ENCODE data around the gene DUSP8. TPM values are rescaled to one million over a fixed set of nuclear protein-coding genes. Genes with fewer than 3 reads are reported as not detected.

Gene DUSP8
- total RNA-seq, 1 experiment from 2014 or later: 7.7 TPM

DNA sequence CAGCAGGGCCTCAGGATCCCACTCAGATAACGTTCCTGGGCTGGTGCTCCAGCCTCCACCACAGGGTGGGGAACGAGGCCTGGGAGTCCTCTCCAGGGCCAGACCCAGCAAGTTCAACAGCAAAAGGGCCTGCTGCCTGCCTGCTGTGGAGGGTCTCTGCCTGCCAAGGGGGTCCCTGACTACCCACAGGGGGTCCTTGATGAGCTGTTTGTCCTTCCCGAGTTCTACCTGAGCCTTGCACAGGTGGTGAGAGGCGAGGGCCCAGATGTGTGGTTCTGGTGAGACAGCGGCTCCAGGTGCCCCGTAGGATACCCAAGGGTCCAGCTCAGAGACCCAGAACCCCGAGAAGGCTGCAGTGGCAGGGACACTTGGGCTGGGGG, 4.4 kb downstream of the DUSP8 start:
- peaks cover 6% of the 10 kb centered on the region for H3K4me1 Mint-ChIP-seq (ENCODE audit: low read depth, unreplicated experiment)
- H3K4me3 Mint-ChIP-seq (ENCODE audit: unreplicated experiment): no peak overlapping the region
- H3K36me3 Mint-ChIP-seq (ENCODE audit: insufficient read depth, unreplicated experiment): no peaks in the 10 kb centered on the region
- H3K9me3 ChIP-seq: no peaks in the 10 kb centered on the region
- no peak for DNase-seq
- H3K4me3 ChIP-seq (ENCODE audit: low read depth, low read length): no peak overlapping the region
- CTCF ChIA-PET: interaction anchor here (1.7 kb wide), 1 partner anchor 21 kb away, joined by 5 read pairs; no protein-coding TSS in a partner anchor
- TF ChIP-seq CTCF (IDR thresholded peaks at IDR 0.05; ENCODE audit: insufficient read depth in 1 of 2, low read depth in 1 of 2, low read length in 1 of 2, severe bottlenecking in 1 of 2, unreplicated experiment in 1 of 2): no peak
- peaks cover 4% of the 10 kb centered on the region; the same call in 1 of the 2 replicates for H3K4me1 ChIP-seq
- no peaks in the 10 kb centered on the region for H3K27me3 Mint-ChIP-seq (ENCODE audit: insufficient read depth, unreplicated experiment)
- no TSS peak for BruUV-seq (replicated peaks)
- no peak overlapping the region for H3K27ac Mint-ChIP-seq (ENCODE audit: unreplicated experiment)
- no peaks in the 10 kb centered on the region for H3K36me3 ChIP-seq (ENCODE audit: control insufficient read depth, insufficient read depth, low read length)
- intact Hi-C loops (cut with micrococcal nuclease; ENCODE audit: unreplicated experiment): no loop called here
- POLR2A ChIA-PET: no interaction called here
- no peaks in the 10 kb centered on the region for H3K9me3 Mint-ChIP-seq (ENCODE audit: unreplicated experiment)
- H3K27me3 ChIP-seq (replicated peaks; ENCODE audit: control insufficient read depth, insufficient read depth, low read length): no peaks in the 10 kb centered on the region

DNA sequence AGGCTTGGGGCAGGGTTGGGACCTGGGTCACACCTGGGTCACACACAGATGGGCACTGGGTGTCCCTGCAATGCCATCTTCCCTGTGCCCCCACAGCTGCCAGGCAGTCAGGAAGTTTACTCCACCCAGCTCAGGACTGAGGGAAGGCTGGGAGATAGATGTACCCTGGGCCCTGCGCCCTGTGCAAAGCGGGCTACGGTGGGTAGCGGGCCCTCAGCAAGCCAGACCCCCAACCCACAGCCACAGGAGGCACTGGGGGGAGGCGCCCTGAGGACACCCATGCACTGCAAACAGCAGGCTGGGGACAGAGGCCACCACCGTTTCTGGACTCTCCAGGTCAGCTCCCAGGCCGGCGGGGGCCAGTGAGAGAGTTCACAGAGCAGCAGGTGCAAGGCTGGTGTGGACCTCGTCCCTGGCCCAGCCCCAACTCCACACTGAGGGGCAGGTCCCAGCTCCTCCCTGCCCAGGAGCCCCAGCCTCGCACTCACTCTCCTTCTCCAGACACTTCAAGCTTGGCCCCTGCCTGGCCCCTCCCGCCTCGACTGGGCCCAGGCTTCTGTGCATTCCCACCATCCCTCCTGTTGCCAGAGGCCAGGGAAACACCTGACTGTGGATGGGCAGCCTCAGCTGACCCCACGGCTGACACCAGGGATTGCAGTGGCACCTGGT, 4.9 kb downstream of the DUSP8 start:
- Mint-ChIP-seq H3K27me3 (ENCODE audit: insufficient read depth, unreplicated experiment) (no peaks in the 10 kb centered on the region), H3K4me1 (ENCODE audit: low read depth, unreplicated experiment) (peaks cover 6% of the 10 kb centered on the region), H3K36me3 (ENCODE audit: insufficient read depth, unreplicated experiment) (no peaks in the 10 kb centered on the region), H3K4me3 (ENCODE audit: unreplicated experiment) (no peak overlapping the region), H3K9me3 (ENCODE audit: unreplicated experiment) (no peaks in the 10 kb centered on the region), H3K27ac (ENCODE audit: unreplicated experiment) (no peak overlapping the region)
- intact Hi-C loops (cut with micrococcal nuclease; ENCODE audit: unreplicated experiment): no loop called here
- H3K9me3 ChIP-seq: no peaks in the 10 kb centered on the region
- ChIA-PET POLR2A (no interaction called here), CTCF (interaction anchor here (1.7 kb wide), 1 partner anchor 20 kb away, joined by 5 read pairs; no protein-coding TSS in a partner anchor)
- H3K4me3 ChIP-seq (ENCODE audit: low read depth, low read length): no peak overlapping the region
- no peak for DNase-seq
- peaks cover 4% of the 10 kb centered on the region; the same call in 1 of the 2 replicates for H3K4me1 ChIP-seq
- no peaks in the 10 kb centered on the region for H3K36me3 ChIP-seq (ENCODE audit: control insufficient read depth, insufficient read depth, low read length)
- BruUV-seq (replicated peaks): no TSS peak
- no peaks in the 10 kb centered on the region for H3K27me3 ChIP-seq (replicated peaks; ENCODE audit: control insufficient read depth, insufficient read depth, low read length)
- no peak for TF ChIP-seq CTCF (IDR thresholded peaks at IDR 0.05; ENCODE audit: insufficient read depth in 1 of 2, low read depth in 1 of 2, low read length in 1 of 2, severe bottlenecking in 1 of 2, unreplicated experiment in 1 of 2)

DNA sequence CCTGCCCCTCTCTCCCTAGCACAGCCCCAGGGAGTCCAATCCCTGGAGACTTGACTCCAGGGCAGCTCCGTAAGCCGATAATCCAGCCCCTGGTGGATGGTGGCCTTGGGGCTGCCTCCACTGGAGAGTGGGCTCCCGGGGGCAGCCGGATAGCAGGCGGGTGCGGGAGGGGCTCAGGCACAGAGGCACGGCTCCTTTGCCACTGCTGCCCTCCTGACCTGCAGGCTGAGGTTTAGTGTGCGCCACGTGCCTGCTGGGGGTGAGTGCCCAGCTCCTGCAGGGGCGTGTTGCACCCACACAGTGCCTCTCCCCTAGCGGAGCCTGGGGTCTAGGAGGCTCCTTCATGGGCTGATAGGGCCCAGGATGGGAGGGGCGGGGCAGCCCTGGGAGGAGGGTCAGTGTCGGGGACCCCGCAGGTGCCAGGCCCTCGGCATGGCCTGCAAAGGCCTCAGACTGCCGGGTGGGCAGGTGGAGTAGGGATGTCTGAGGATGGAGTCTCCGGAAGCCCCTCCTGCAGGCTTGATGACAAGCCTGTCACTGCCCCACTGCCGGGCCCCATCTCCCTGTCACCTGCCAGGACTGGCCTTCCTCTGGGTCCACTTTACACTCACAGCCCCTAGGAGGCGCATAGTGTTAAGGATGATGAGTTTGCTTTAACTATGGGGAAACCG, 5.6 kb downstream of the DUSP8 start:
- DNase-seq: no peak
- Mint-ChIP-seq H3K36me3 (ENCODE audit: insufficient read depth, unreplicated experiment) (no peaks in the 10 kb centered on the region), H3K4me1 (ENCODE audit: low read depth, unreplicated experiment) (peaks cover 6% of the 10 kb centered on the region), H3K27ac (ENCODE audit: unreplicated experiment) (no peak overlapping the region), H3K4me3 (ENCODE audit: unreplicated experiment) (no peak overlapping the region), H3K9me3 (ENCODE audit: unreplicated experiment) (no peaks in the 10 kb centered on the region), H3K27me3 (ENCODE audit: insufficient read depth, unreplicated experiment) (no peaks in the 10 kb centered on the region)
- Histone ChIP-seq H3K4me1 (peaks cover 4% of the 10 kb centered on the region; the same call in 1 of the 2 replicates), H3K27me3 (replicated peaks; ENCODE audit: control insufficient read depth, insufficient read depth, low read length) (no peaks in the 10 kb centered on the region), H3K9me3 (no peaks in the 10 kb centered on the region), H3K36me3 (ENCODE audit: control insufficient read depth, insufficient read depth, low read length) (no peaks in the 10 kb centered on the region), H3K4me3 (ENCODE audit: low read depth, low read length) (no peak overlapping the region)
- ChIA-PET CTCF (interaction anchor here (1.7 kb wide), 1 partner anchor 20 kb away, joined by 5 read pairs; no protein-coding TSS in a partner anchor), POLR2A (no interaction called here)
- TF ChIP-seq CTCF (IDR thresholded peaks at IDR 0.05; ENCODE audit: insufficient read depth in 1 of 2, low read depth in 1 of 2, low read length in 1 of 2, severe bottlenecking in 1 of 2, unreplicated experiment in 1 of 2): no peak
- intact Hi-C loops (cut with micrococcal nuclease; ENCODE audit: unreplicated experiment): no loop called here
- no TSS peak for BruUV-seq (replicated peaks)

Measured in Caco-2 (cell line).